HEK293 (cell line): ENCODE measurements around the gene MYO5B.

ENCODE experiments used
- CTCF ChIA-PET: fragments of 350-600 bp; formaldehyde crosslinking; extraction: SDS; loops from one replicate; lab custom pipeline; 2021; ENCODE audit warnings: antibody characterized with exemption; lab: Yijun Ruan, JAX
- POLR2A ChIA-PET: fragments of 300-600 bp; formaldehyde crosslinking; extraction: SDS; loops from one replicate; lab custom pipeline; 2020; ENCODE audit warnings: antibody characterized with exemption, inconsistent platforms; lab: Yijun Ruan, JAX
- H3K27ac ChIP-seq: fragments of 200-500 bp; sonication (Bioruptor generic); 2 replicates; pipeline ENCODE4 v1.5.1; 2014; ENCODE audit warnings: low read depth, low read length, control low read depth, inconsistent platforms; ENCODE audit errors: extremely low read depth
- H3K36me3 ChIP-seq, 2 experiments: fragments of 200-500 bp in 1 of 2; sonication (Bioruptor generic) in 1 of 2; 1 replicate in 1 of 2; 2 replicates in 1 of 2; pipeline ENCODE4 v1.5.1; 2014 to 2017; ENCODE audit warnings: inconsistent platforms in 2 of 2, low read length in 2 of 2; ENCODE audit not compliant: control insufficient read depth in 2 of 2, insufficient read depth in 1 of 2
- H3K4me1 ChIP-seq: fragments of 200-500 bp; sonication (Bioruptor generic); 2 replicates; pipeline ENCODE4 v1.5.1; 2014; ENCODE audit warnings: mild to moderate bottlenecking, low read length, inconsistent platforms; ENCODE audit not compliant: control insufficient read depth, insufficient read depth
- H3K4me3 ChIP-seq: 2 replicates; pipeline ENCODE4 v1.5.1; 2011; ENCODE audit warnings: low read depth, mild to moderate bottlenecking, control low read depth, low read length, moderate library complexity
- H3K9me3 ChIP-seq: fragments of 200-500 bp; sonication (Bioruptor generic); 2 replicates; pipeline ENCODE4 v1.5.1; 2014; ENCODE audit warnings: low read depth, low read length, inconsistent platforms; ENCODE audit not compliant: control insufficient read depth, insufficient read depth
- GLI2 ChIP-seq: fragments of 450-650 bp; formaldehyde crosslinking; IDR thresholded peaks from 2 replicates; pipeline ENCODE4; 2017; ENCODE audit warnings: missing biosample characterization, missing genetic modification characterization, low read depth, borderline replicate concordance
- PRDM1 ChIP-seq: fragments of 450-650 bp; formaldehyde crosslinking; IDR thresholded peaks from 2 replicates; pipeline ENCODE4; 2016; ENCODE audit warnings: missing biosample characterization, missing genetic modification characterization
- ZBTB20 ChIP-seq: fragments of 450-650 bp; formaldehyde crosslinking; IDR thresholded peaks from 2 replicates; pipeline ENCODE4 v1.5.1; 2016; ENCODE audit warnings: missing biosample characterization, missing genetic modification characterization
- ZIC2 ChIP-seq: fragments of 450-650 bp; formaldehyde crosslinking; IDR thresholded peaks from 2 replicates; pipeline ENCODE4 v1.5.1; 2016; ENCODE audit warnings: missing biosample characterization, missing genetic modification characterization
- ZNF19 ChIP-seq: fragments of 450-650 bp; formaldehyde crosslinking; IDR thresholded peaks from 2 replicates; pipeline ENCODE4; 2016; ENCODE audit warnings: missing biosample characterization, missing genetic modification characterization, low read depth
- ZNF223 ChIP-seq: fragments of 450-650 bp; formaldehyde crosslinking; IDR thresholded peaks from 2 replicates; pipeline ENCODE4 v1.5.1; 2016; ENCODE audit warnings: missing biosample characterization, missing genetic modification characterization
- ZNF24 ChIP-seq: fragments of 450-650 bp; formaldehyde crosslinking; IDR thresholded peaks from 2 replicates; pipeline ENCODE4 v1.5.1; 2016; ENCODE audit warnings: missing biosample characterization, missing genetic modification characterization
- ZNF302 ChIP-seq: fragments of 450-650 bp; formaldehyde crosslinking; IDR thresholded peaks from 2 replicates; pipeline ENCODE4 v1.5.1; 2016; ENCODE audit warnings: missing biosample characterization, missing genetic modification characterization, low read depth
- ZNF37A ChIP-seq: fragments of 450-650 bp; IDR thresholded peaks from 2 replicates; pipeline ENCODE4 v1.5.1; 2018; ENCODE audit warnings: missing biosample characterization, missing genetic modification characterization
- ZNF433 ChIP-seq: fragments of 450-650 bp; formaldehyde crosslinking; IDR thresholded peaks from 2 replicates; pipeline ENCODE4 v1.5.1; 2016; ENCODE audit warnings: missing biosample characterization, missing genetic modification characterization, low read depth
- ZNF501 ChIP-seq: fragments of 450-650 bp; formaldehyde crosslinking; IDR thresholded peaks from 2 replicates; pipeline ENCODE4 v1.5.1; 2016; ENCODE audit warnings: missing biosample characterization, missing genetic modification characterization
- ZNF544 ChIP-seq: fragments of 450-650 bp; formaldehyde crosslinking; IDR thresholded peaks from 2 replicates; pipeline ENCODE4 v1.5.0; 2017; ENCODE audit warnings: missing biosample characterization, missing genetic modification characterization
- ZNF621 ChIP-seq: fragments of 450-650 bp; formaldehyde crosslinking; IDR thresholded peaks from 2 replicates; pipeline ENCODE4 v1.5.1; 2017; ENCODE audit warnings: missing biosample characterization, missing genetic modification characterization
- ZNF624 ChIP-seq: fragments of 450-650 bp; formaldehyde crosslinking; IDR thresholded peaks from 2 replicates; pipeline ENCODE4 v1.5.1; 2017; ENCODE audit warnings: missing biosample characterization, missing genetic modification characterization
- ZNF670 ChIP-seq: fragments of 450-650 bp; formaldehyde crosslinking; IDR thresholded peaks from 2 replicates; pipeline ENCODE4 v1.5.1; 2016; ENCODE audit warnings: missing biosample characterization, missing genetic modification characterization, low read depth
- ZNF837 ChIP-seq: fragments of 450-650 bp; formaldehyde crosslinking; IDR thresholded peaks from 2 replicates; pipeline ENCODE4 v1.5.1; 2016; ENCODE audit warnings: missing biosample characterization, missing genetic modification characterization
- TF ChIP-seq, protein P1 (sequence below): fragments of 450-650 bp; formaldehyde crosslinking; IDR thresholded peaks from 2 replicates; pipeline ENCODE4 v1.5.1; 2016; ENCODE audit warnings: missing biosample characterization, missing genetic modification characterization
- TF ChIP-seq, protein P2 (sequence below): fragments of 450-650 bp; IDR thresholded peaks from 2 replicates; pipeline ENCODE4 v1.5.1; 2018; ENCODE audit warnings: missing biosample characterization, missing genetic modification characterization
- TF ChIP-seq, protein P3 (sequence below): fragments of 450-650 bp; formaldehyde crosslinking; IDR thresholded peaks from 2 replicates; pipeline ENCODE4 v1.5.1; 2016; ENCODE audit warnings: missing biosample characterization, missing genetic modification characterization

The MYO5B gene

DNA sequence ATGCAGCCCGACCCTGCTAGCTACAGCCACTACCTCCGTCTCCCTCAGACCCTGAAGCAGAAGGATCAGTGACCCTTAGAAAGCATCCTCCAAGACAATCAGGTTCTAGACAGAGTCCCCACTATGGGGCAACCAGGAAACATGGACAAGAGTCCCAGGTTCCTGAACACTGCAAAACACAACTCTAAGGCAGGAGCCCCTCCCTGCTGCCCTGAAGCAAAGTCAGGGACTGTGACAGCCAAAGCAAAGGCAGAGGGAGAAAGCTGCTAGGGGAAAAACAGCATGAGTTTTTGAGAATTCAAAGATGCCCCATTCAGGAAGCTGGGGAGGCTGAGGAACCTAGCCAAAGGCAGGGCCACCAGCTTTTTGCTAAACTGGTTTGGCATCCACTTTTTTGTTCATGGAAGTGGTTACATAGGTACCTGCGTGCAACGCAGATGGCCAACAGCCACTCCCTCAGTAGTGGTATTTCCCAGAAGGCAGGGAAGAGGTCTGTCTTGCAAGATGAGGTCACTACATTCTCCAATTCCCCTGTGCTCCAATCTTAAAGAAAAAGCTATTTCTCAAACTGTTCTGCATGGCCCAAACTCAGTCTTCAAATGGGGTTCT, 33.2 kb downstream of the MYO5B start:
- POLR2A ChIA-PET: no interaction called here
- TF ChIP-seq, protein P1, sequence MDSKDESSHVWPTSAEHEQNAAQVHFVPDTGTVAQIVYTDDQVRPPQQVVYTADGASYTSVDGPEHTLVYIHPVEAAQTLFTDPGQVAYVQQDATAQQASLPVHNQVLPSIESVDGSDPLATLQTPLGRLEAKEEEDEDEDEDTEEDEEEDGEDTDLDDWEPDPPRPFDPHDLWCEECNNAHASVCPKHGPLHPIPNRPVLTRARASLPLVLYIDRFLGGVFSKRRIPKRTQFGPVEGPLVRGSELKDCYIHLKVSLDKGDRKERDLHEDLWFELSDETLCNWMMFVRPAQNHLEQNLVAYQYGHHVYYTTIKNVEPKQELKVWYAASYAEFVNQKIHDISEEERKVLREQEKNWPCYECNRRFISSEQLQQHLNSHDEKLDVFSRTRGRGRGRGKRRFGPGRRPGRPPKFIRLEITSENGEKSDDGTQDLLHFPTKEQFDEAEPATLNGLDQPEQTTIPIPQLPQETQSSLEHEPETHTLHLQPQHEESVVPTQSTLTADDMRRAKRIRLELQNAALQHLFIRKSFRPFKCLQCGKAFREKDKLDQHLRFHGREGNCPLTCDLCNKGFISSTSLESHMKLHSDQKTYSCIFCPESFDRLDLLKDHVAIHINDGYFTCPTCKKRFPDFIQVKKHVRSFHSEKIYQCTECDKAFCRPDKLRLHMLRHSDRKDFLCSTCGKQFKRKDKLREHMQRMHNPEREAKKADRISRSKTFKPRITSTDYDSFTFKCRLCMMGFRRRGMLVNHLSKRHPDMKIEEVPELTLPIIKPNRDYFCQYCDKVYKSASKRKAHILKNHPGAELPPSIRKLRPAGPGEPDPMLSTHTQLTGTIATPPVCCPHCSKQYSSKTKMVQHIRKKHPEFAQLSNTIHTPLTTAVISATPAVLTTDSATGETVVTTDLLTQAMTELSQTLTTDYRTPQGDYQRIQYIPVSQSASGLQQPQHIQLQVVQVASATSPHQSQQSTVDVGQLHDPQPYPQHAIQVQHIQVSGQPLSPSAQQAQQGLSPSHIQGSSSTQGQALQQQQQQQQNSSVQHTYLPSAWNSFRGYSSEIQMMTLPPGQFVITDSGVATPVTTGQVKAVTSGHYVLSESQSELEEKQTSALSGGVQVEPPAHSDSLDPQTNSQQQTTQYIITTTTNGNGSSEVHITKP: peak; percentile 96
- no peak for TF ChIP-seq ZNF624 (tag by site-specific recombination)
- TF ChIP-seq, all 188 proteins: peak for 1
- Histone ChIP-seq H3K27ac (no peak overlapping the region), H3K4me3 (no peak overlapping the region), H3K4me1 (peaks cover 16% of the 10 kb centered on the region), H3K36me3 (no peaks in the 10 kb centered on the region), H3K9me3 (no peaks in the 10 kb centered on the region)
- CTCF ChIA-PET: interaction anchor here (0.7 kb wide), 1 partner anchor 196 kb away, joined by 4 read pairs; no protein-coding TSS in a partner anchor

DNA sequence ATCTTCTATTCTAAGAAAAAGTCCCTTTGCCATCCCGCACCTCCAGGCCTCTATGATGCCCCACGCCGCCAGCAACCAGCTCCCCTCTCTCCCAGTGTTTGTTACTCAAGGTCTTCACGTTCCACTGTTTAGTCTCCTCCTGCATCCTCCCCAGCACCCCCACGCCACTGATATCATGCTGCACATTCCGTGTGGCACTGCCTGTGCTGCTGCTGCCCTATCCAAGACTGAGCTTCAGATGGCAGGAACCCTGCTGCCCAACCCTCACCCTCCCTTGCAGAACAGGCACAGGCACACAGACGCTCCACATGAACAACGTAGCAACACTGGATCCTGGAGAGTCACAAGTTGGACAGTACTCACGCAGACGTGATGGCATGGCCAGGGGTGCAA, 35.3 kb downstream of the MYO5B start:
- Histone ChIP-seq H3K36me3 (no peaks in the 10 kb centered on the region), H3K27ac (no peak overlapping the region), H3K4me3 (no peak overlapping the region), H3K9me3 (no peaks in the 10 kb centered on the region), H3K4me1 (peaks cover 11% of the 10 kb centered on the region)
- ChIA-PET CTCF (no interaction called here), POLR2A (no interaction called here)
- TF ChIP-seq ZNF621 (tag by site-specific recombination) (no peak), ZIC2 (tag by site-specific recombination) (peak; percentile 13; the same call in 1 of the 2 replicates), GLI2 (no peak), ZNF19 (tag by site-specific recombination) (no peak)

DNA sequence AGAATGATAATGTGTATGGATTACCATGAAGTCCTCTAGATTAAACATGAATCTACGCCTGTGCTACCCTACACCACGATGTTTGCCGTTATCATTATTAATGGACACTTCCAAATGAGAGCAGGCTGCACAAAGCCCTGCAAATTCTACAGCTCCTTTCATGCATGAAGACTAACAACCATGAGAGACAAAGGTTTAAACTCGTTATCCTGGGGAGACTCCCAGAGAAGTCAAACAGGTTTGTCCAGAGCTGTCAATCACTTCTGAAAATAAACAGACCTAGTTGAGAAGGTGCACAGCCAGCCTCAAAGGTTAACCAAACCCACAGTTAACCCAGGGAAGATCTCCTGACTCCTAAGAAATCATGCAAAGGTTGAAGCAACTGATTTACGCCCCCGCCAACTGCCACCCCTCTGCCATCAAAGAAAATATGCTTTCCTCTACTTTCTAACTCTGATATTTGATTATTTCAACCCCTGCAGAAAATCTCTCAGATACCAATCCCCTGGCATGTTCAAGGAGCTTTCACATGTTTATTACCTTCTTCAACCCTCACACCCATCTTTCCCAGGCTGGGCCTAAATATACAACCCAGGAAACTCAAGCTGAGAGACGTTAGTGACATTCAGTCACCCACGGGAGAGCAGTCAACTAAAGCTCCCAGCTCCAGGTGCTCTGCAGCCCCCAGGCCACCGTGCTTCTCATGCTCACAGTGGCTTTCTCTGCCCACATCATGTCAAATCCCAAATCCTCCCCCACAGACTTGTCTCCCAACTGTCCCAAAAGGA, 35.9 kb downstream of the MYO5B start:
- Histone ChIP-seq H3K27ac (no peak overlapping the region), H3K4me3 (no peak overlapping the region), H3K36me3 (no peaks in the 10 kb centered on the region), H3K4me1 (peaks cover 11% of the 10 kb centered on the region)
- TF ChIP-seq ZNF837 (tag by site-specific recombination) (no peak), ZNF433 (tag by site-specific recombination) (no peak), ZNF223 (no peak), ZNF501 (tag by site-specific recombination) (no peak), ZNF544 (no peak), ZNF302 (tag by site-specific recombination) (no peak), ZNF37A (tag by site-specific recombination) (no peak), ZNF24 (tag by site-specific recombination) (no peak), ZBTB20 (tag by site-specific recombination) (no peak), GLI2 (no peak), PRDM1 (tag by site-specific recombination) (no peak), ZNF670 (no peak)
- TF ChIP-seq, protein P2, sequence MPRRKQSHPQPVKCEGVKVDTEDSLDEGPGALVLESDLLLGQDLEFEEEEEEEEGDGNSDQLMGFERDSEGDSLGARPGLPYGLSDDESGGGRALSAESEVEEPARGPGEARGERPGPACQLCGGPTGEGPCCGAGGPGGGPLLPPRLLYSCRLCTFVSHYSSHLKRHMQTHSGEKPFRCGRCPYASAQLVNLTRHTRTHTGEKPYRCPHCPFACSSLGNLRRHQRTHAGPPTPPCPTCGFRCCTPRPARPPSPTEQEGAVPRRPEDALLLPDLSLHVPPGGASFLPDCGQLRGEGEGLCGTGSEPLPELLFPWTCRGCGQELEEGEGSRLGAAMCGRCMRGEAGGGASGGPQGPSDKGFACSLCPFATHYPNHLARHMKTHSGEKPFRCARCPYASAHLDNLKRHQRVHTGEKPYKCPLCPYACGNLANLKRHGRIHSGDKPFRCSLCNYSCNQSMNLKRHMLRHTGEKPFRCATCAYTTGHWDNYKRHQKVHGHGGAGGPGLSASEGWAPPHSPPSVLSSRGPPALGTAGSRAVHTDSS (tag by site-specific recombination): no peak
- TF ChIP-seq, protein P3, sequence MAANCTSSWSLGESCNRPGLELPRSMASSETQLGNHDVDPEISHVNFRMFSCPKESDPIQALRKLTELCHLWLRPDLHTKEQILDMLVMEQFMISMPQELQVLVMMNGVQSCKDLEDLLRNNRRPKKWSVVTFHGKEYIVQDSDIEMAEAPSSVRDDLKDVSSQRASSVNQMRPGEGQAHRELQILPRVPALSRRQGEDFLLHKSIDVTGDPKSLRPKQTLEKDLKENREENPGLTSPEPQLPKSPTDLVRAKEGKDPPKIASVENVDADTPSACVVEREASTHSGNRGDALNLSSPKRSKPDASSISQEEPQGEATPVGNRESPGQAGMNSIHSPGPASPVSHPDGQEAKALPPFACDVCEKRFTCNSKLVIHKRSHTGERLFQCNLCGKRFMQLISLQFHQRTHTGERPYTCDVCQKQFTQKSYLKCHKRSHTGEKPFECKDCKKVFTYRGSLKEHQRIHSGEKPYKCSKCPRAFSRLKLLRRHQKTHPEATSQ (tag by site-specific recombination): no peak
- TF ChIP-seq, all 188 proteins: peak for 0
- ChIA-PET CTCF (interaction anchor here (0.6 kb wide), 1 partner anchor 9 kb away, joined by 4 read pairs; no protein-coding TSS in a partner anchor), POLR2A (interaction anchor here (0.6 kb wide), 1 partner anchor 40 kb away, joined by 3 read pairs; no protein-coding TSS in a partner anchor)
- no peaks in the 10 kb centered on the region for H3K9me3 ChIP-seq
